Muscle of arm (tissue), 12 donors: ENCODE results near the gene PWWP2B. TPM values are rescaled to one million over a fixed set of nuclear protein-coding genes. Genes with fewer than 3 reads are reported as not detected.
"Not testable (repeated sequence)": the region's sequence is repeated elsewhere in the genome, so short reads cannot be mapped to it uniquely, and the experiment has no call there.

Experiments used
- DNase-seq: peaks from one replicate; pipeline ENCODE4 v3.0.0-alpha.2; 2013
- polyA plus RNA-seq, 12 donors: library from polyadenylated mRNA; unstranded; fragments of 120-200 nt; gene quantifications; one replicate each; pipeline ENCODE4 v1.2.1, GENCODE V29; 2013; ENCODE audit not compliant: insufficient read length in 12 of 12

Gene PWWP2B
- polyA plus RNA-seq, 12 donors, result 4.6 to 17.2 (median 7.4) TPM; not detected in 1

- DNase-seq, result no peak
Measured at GRCh38 chr10:132429281-132430230, 32.6 kb downstream of the PWWP2B start.

DNA sequence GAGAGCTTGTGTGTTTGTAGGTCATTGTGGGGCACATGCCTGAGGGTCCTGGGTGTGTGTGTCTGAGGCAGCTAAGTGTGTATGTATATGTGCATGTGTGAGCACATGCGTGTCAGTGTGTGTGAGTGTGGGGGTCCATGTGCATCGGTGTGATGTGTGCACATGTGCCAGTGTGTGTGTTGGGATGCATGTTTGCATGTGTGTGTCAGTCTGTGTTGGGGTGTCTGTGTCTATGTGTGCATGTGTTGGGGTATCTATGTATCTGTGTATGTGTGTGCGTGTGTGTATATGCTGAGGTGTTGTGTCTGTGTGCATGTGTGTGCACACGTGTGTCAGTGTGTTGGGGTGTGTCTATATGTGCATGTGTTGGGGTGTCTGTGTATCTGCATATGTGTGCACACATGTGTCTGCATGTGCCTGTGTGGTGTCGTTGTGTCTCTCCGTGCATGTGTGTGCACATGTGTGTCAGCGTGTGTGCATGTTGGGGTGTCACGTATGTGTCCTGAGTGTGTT is 33.3 kb downstream of the PWWP2B start:
- no peak for DNase-seq

DNA sequence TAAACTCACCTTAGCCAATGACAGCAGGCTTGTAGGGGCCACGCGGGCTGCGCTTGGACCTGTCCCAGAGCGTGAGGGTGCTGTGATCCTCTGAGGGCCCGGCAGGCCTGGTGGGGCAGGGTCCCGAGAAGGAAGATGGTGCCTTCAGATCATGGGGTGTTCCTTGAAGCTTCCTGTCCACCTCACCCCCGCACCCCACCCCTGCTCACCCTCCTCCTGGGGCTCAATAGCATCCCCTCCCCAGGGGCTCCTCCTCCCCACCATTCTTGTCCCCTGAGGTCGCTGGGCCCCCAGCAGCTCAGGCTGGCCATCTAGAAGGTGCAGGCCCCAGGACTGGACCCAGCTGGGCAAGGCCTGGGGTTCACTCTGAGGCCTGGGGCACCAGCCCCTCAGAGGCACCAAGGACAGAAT is 33.9 kb downstream of the PWWP2B start:
- DNase-seq, result no peak

DNA sequence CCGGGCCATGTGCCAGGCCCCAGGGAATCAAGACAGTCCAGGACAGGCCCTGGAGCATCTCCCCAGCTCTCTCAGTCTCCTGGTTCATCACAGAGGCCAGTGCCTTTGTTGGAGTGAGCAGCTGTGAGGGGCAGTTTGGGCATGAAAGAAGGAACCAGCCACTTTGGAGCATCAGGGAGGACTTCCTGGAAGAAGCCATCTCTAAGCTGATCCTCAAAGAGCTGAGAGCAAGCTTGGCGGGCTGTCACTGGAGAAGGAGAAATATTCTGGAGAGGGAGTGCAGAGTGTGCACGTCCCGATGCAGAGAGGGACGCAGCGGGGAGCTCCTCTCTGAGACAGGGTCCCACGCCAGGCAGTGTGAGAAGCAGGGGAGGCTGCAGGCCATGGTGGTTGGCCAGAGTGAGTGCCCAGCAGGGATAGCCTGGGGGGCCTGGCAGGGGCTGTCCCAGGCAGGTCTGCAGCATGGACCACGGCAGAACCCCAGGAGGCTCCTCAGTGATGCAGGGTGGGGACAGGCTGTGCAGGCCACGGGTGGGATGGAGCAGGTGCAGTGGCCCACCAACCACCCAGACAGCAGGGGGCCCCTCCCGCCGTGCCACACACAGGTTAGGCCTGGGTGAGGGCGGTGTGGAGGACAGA is 34.7 kb downstream of the PWWP2B start:
- DNase-seq, result no peak

GRCh38 chr10:132432176-132432540 is 35.2 kb downstream of the PWWP2B start:
- DNase-seq, result no peak

DNA sequence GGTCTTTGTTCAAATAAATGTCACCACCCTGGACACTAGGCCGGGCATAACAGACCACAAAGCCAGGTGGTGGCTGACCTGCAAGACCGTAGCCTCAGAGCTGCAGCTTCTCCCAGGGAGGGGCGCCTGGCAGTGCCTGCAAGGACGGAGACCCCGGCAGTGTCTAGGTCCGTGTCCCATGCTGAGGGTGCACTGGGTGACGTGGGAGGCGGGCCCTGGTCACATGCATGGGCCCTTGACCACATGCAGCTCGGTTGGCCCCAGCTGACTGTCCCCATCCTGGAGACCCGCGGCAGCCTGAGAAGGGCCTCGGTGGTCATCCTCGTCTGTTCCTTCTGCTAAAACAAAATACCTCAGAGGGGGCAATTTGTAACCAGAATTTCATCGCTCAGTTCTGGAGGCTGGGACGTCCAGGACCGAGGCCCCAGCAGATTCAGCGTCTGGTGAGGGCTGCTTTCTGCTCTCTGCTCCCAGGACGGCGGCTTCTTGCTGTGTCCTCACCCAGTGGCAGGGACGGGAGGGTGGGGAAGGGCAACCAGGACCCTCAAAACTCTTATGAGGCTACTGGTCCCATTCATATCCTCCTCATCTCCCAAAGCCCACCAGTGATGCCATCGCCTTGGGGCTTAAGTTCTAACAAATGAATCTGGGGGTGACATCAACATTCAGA is 36.8 kb downstream of the PWWP2B start:
- DNase-seq, result no peak

- no peak for DNase-seq
Measured at GRCh38 chr10:132434405-132435005, 37.5 kb downstream of the PWWP2B start.

GRCh38 chr10:132435320-132435719 is 38.3 kb downstream of the PWWP2B start:
- not testable (repeated sequence) for DNase-seq

DNA sequence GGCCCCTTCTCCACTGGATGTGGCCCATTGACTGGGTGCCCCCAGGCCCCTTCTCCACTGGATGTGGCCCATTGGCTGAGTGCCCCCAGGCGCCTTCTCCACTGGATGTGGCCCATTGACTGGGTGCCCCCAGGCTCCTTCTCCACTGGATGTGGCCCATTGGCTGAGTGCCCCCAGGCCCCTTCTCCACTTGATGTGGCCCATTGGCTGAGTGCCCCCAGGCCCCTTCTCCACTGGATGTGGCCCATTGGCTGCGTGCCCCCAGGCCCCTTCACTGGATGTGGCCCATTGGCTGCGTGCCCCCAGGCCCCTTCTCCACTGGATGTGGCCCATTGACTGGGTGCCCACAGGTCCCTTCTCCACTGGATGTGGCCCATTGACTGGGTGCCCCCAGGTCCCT is 39.1 kb downstream of the PWWP2B start:
- DNase-seq, result not testable (repeated sequence)

DNA sequence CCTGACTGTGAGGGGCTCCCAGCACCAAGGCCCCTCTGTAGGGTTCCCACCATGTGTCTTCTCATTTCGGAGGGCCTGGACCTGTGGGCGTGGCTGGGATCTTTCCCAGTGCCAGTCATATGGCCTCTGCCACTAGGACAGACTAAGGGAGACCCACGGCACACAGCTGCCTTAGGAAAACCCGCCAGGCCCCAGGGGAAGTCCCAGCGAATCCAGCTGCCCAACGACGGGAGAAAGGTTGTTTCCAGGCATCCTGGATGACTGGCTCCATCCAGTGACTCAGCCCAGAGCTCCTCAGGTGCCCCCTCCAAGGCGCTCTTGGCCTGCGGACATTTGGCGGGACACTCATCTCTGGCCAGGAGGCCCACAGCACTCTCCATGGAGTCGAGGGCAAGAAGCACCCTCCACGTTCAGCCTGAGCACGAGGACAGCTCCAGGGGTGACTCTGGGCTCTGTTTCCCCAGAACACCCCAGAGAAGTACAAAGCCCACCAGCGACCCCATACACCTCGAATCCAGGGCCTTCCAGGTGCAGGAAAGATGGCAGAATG is 39.9 kb downstream of the PWWP2B start:
- DNase-seq, result no peak

- DNase-seq, result no peak
Measured at GRCh38 chr10:132437541-132437950, 40.5 kb downstream of the PWWP2B start.

GRCh38 chr10:132438091-132439024 is 41.4 kb downstream of the PWWP2B start:
- no peak for DNase-seq

DNA sequence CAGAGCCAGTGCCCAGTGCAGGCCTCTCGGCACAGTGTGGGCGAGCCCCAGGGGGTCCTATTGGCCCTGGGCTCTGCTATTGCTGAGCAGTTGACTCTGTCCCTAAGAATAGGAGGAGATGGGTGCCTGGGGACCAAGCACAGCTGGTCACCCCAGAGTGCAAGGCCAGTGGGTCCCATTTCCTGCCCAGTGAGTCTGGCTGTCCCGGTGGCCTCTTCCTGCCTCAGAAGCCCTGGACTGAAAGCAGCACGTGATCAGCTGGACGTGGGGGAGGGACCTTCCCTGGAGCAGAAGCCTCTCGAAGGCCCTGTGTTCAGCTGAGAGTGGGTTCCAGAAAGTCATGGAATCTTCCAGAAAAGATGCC is 42.0 kb downstream of the PWWP2B start:
- no peak for DNase-seq

GRCh38 chr10:132439424-132440163 is 42.6 kb downstream of the PWWP2B start:
- DNase-seq, result no peak

GRCh38 chr10:132440791-132441565 is 44.0 kb downstream of the PWWP2B start:
- DNase-seq, result no peak

GRCh38 chr10:132441818-132442524 is 45.0 kb downstream of the PWWP2B start:
- no peak for DNase-seq

DNA sequence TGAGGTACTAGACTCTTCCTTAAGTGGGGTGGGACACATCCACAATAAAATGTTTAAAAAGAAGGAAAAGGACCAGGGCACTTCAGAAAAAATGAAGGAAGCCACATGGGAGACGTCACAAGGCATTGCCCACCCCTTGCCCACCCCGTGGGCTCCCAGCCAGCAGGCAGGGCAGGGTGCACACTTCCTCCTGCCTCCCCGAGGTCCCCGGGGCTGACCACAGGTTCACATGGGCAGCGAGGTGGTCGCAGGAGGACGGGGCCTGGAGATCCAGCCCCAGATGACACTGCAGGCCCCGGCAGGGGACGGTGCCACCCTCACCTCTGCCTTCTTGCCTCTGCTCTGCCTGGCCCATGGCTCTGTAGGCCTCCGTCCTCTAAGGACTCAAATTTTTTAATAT is 45.6 kb downstream of the PWWP2B start:
- no peak for DNase-seq

DNA sequence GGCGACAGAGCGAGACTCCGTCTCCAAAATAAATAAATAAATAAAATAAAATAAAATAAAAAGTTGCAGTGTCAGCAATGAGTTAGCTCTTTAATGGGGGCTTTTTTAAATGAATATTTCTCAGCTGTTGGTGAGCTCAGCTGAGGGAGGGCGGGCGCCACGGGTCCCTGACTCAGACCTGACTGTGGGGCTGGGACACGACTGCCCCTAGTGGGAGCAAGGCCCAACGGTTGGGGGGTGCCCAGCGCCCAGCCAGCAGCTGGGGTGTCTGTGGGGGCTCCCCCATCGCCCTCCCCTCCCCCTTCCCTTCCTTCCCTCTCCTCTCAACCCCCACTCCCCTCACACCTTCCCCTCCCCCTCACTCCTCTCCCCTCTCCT is 46.6 kb downstream of the PWWP2B start:
- no peak for DNase-seq
